Measurements from ENCODE around the gene KIF18B. TPM values are rescaled to one million over a fixed set of nuclear protein-coding genes. Genes with fewer than 3 reads are reported as not detected.

The KIF18B gene
- total RNA-seq, 1 donor from 2014 or later: 1.7 TPM

DNA sequence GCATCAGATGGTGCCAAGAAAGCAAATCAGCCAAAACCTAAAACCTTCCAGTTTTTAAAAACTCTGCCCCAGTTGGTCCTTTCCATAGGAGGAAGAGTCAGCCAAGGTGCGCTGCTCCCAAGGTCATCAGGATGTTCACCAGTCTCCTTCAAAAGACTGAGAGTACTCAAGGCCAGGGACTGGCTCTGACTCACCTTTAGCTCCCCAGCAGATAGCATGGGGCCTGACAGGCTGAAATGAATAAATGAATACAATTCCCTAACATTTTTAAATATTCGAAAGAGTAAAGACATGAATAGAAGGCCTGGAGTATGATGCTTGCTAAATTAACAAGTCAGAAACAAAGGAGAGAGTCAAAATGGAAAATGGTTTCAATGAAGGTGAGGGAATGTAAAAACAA is 67.5 kb downstream of the KIF18B start:
- ATAC-seq (ENCODE audit: low read depth): no peak
- peaks cover 89% of the 10 kb centered on the region for H3K36me3 Mint-ChIP-seq (ENCODE audit: low read depth)
- no peak for DNase-seq
- TF ChIP-seq, protein P1, sequence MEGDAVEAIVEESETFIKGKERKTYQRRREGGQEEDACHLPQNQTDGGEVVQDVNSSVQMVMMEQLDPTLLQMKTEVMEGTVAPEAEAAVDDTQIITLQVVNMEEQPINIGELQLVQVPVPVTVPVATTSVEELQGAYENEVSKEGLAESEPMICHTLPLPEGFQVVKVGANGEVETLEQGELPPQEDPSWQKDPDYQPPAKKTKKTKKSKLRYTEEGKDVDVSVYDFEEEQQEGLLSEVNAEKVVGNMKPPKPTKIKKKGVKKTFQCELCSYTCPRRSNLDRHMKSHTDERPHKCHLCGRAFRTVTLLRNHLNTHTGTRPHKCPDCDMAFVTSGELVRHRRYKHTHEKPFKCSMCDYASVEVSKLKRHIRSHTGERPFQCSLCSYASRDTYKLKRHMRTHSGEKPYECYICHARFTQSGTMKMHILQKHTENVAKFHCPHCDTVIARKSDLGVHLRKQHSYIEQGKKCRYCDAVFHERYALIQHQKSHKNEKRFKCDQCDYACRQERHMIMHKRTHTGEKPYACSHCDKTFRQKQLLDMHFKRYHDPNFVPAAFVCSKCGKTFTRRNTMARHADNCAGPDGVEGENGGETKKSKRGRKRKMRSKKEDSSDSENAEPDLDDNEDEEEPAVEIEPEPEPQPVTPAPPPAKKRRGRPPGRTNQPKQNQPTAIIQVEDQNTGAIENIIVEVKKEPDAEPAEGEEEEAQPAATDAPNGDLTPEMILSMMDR (IDR thresholded peaks at IDR 0.05): no peak
- ChIA-PET POLR2A (no interaction called here), CTCF (interaction anchor here (1.1 to 1.7 kb wide), 2 partner anchors 16 to 346 kb away, joined by 3 to 4 read pairs; no protein-coding TSS in a partner anchor)
- no peaks in the 10 kb centered on the region for H3K27me3 Mint-ChIP-seq
- intact Hi-C loops (cut with micrococcal nuclease): no loop called here
- no peak overlapping the region for H3K4me3 Mint-ChIP-seq
- H3K27ac Mint-ChIP-seq: no peak overlapping the region
- H3K9me3 Mint-ChIP-seq: no peaks in the 10 kb centered on the region
- H3K4me1 Mint-ChIP-seq: no peaks in the 10 kb centered on the region

DNA sequence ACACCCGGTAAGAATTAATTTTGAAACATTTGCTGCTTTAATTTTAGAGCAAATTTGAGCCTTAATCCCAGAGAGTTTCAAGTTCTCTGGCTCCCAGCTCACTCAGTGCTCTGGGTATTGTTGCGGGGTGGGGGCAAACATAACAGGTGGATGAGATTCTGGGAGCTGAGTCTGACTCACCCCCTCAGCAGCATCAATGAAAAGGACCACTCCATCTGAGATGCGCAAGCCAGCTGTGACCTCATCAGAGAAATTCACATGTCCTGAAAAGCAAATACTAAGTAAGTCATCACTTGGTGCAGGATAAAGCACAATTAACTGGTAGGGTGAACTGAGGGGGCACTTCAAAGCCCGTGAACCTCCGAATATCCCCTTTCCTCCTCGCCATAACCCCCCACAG is 68.2 kb downstream of the KIF18B start:
- POLR2A ChIA-PET: no interaction called here
- CTCF ChIA-PET: interaction anchor here (0.7 to 3.2 kb wide), 5 partner anchors 19 to 346 kb away, joined by 3 to 28 read pairs (median 3); partner anchors contain the start of gene EFTUD2
- ATAC-seq (ENCODE audit: low read depth): no peak
- peaks cover 88% of the 10 kb centered on the region for H3K36me3 Mint-ChIP-seq (ENCODE audit: low read depth)
- H3K9me3 Mint-ChIP-seq: no peaks in the 10 kb centered on the region
- TF ChIP-seq, protein P1 (IDR thresholded peaks at IDR 0.05): no peak
- no peak overlapping the region for H3K27ac Mint-ChIP-seq
- H3K4me3 Mint-ChIP-seq: no peak overlapping the region
- no peaks in the 10 kb centered on the region for H3K4me1 Mint-ChIP-seq
- DNase-seq: no peak
- H3K27me3 Mint-ChIP-seq: no peaks in the 10 kb centered on the region
- intact Hi-C loops (cut with micrococcal nuclease): no loop called here

DNA sequence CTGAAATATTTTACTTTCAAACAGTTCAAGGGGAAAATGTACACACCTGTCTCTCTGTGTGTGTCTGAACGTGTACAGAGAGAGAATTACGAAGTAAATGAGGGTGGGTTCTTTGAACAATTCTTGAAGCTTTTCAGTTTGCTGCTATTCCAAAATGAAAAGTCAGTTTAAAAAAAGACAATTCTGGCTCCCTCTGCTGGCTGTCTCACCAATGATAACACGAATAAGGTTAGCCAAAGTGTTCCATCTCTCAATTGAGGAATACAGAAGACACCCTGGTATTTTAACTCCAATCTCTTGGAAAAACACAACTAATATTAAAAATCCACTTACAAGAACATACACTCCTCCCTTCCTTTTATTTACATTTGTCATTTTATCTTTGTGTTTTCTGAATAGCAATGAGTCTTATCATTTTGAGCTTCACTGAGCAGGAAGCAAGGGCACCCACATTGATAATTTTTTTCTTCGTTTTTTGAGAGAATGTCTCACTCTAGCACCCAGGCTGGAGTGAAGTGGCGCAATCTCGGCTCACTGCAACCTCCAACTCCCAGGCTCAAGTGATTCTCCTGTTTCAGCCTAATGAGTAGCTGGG is 68.8 kb downstream of the KIF18B start:
- ChIA-PET CTCF (interaction anchor here (0.7 to 3.2 kb wide), 7 partner anchors 14 to 345 kb away, joined by 3 to 28 read pairs (median 3); partner anchors contain the start of gene EFTUD2), POLR2A (interaction anchor here (0.8 kb wide), 1 partner anchor 20 kb away, joined by 3 read pairs; no protein-coding TSS in a partner anchor)
- DNase-seq (no peak), ATAC-seq (ENCODE audit: low read depth) (no peak)
- Mint-ChIP-seq H3K27me3 (no peaks in the 10 kb centered on the region), H3K9me3 (no peaks in the 10 kb centered on the region), H3K4me1 (no peaks in the 10 kb centered on the region), H3K27ac (no peak overlapping the region), H3K36me3 (ENCODE audit: low read depth) (peaks cover 89% of the 10 kb centered on the region), H3K4me3 (no peak overlapping the region)
- intact Hi-C loops (cut with micrococcal nuclease): loop anchor here (1.0 kb wide), 1 partner anchor 103 kb away; no protein-coding TSS in a partner anchor
- TF ChIP-seq, protein P1 (IDR thresholded peaks at IDR 0.05): no peak

DNA sequence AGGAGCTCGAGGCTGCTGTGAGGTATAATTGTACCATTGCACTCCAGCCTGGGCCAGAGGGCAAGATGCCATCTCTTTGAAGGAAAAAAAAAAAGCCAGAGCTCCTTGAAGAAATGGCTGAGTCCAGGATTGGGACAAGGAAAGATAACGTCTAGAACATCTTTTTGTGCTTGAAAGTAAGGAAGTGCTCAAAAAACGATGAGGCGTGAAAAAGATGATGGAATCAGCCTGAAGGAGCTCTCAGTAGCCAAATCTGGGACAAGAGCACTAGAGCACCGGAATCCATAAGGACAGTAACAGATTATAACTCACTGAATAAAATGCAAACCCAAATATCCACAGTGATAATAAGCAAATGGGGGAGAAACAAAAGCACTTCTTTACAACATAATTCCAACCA is 70.5 kb downstream of the KIF18B start:
- no peak overlapping the region for H3K4me3 Mint-ChIP-seq
- DNase-seq: no peak
- ChIA-PET POLR2A (interaction anchor here (0.7 kb wide), 1 partner anchor 15 kb away, joined by 3 read pairs; no protein-coding TSS in a partner anchor), CTCF (interaction anchor here (1.3 to 3.2 kb wide), 2 partner anchors 13 to 103 kb away, joined by 3 to 28 read pairs; no protein-coding TSS in a partner anchor)
- peaks cover 86% of the 10 kb centered on the region for H3K36me3 Mint-ChIP-seq (ENCODE audit: low read depth)
- H3K4me1 Mint-ChIP-seq: no peaks in the 10 kb centered on the region
- no peaks in the 10 kb centered on the region for H3K9me3 Mint-ChIP-seq
- no peak for ATAC-seq (ENCODE audit: low read depth)
- intact Hi-C loops (cut with micrococcal nuclease): no loop called here
- TF ChIP-seq, protein P1 (IDR thresholded peaks at IDR 0.05): no peak
- no peak overlapping the region for H3K27ac Mint-ChIP-seq
- no peaks in the 10 kb centered on the region for H3K27me3 Mint-ChIP-seq

DNA sequence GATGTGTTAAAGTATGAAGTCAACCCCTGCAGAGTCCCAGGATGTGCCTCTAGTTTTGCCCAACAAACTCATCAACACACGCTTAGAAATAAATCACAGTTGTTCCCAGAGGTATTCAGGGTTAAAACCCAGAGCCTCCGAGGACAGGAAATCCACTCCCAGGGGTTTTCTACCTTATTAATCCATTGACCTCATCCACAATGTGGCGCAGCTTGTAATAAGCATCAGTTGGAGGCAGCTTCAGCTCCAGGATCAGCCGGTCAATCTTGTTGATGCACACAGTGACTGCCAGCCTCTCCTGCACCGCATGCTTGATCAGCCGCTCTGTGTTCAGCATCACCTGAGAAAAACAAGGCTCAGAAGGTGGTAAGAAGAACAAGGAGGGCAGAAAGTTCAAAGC is 71.8 kb downstream of the KIF18B start:
- Mint-ChIP-seq H3K4me3 (no peak overlapping the region), H3K36me3 (ENCODE audit: low read depth) (peaks cover 85% of the 10 kb centered on the region), H3K4me1 (no peaks in the 10 kb centered on the region), H3K27ac (no peak overlapping the region), H3K9me3 (no peaks in the 10 kb centered on the region), H3K27me3 (no peaks in the 10 kb centered on the region)
- CTCF ChIA-PET: no interaction called here
- TF ChIP-seq, protein P1 (IDR thresholded peaks at IDR 0.05): no peak
- no peak for DNase-seq
- POLR2A ChIA-PET: no interaction called here
- intact Hi-C loops (cut with micrococcal nuclease): no loop called here
- no peak for ATAC-seq (ENCODE audit: low read depth)

Other genes starting within 250 kb of the KIF18B start
- 10.3 and 13.8 TPM in 2 replicates for gene DBF4B, start 239.1 kb downstream of the KIF18B start, total RNA-seq
- gene ADAM11, start 188.8 kb downstream of the KIF18B start, total RNA-seq: 0.09 and 0.10 TPM in 2 replicates
- gene GJC1, start 117.5 kb downstream of the KIF18B start, total RNA-seq: 0.20 TPM in 2 replicates
- not detected in 2 replicates for gene HIGD1B, start 99.9 kb downstream of the KIF18B start, total RNA-seq
- gene EFTUD2, start 48.3 kb downstream of the KIF18B start, total RNA-seq: 168 and 192 TPM in 2 replicates
- gene GFAP, start 32.3 kb downstream of the KIF18B start, total RNA-seq: not detected in 2 replicates
- gene C1QL1, start 20.5 kb upstream of the KIF18B start, total RNA-seq: not detected in 2 replicates
- gene DCAKD, start 103.9 kb upstream of the KIF18B start, total RNA-seq: 12.9 and 15.6 TPM in 2 replicates
- 154 and 164 TPM in 2 replicates for gene NMT1, start 113.5 kb upstream of the KIF18B start, total RNA-seq
- gene PLCD3, start 184.7 kb upstream of the KIF18B start, total RNA-seq: 0.61 and 1.4 TPM in 2 replicates
- gene ACBD4, start 187.9 kb upstream of the KIF18B start, total RNA-seq: 20.1 and 20.6 TPM in 2 replicates
- 19.5 and 21.5 TPM in 2 replicates for gene HEXIM1, start 200.7 kb upstream of the KIF18B start, total RNA-seq
- 8.9 and 11.1 TPM in 2 replicates for gene HEXIM2, start 214.1 kb upstream of the KIF18B start, total RNA-seq